GM18505 (cell line): ENCODE measurements around the gene GH1.
"Not testable (repeated sequence)": the region's sequence is repeated elsewhere in the genome, so short reads cannot be mapped to it uniquely, and the experiment has no call there.

Experiments used
- ATAC-seq: cut with Tn5 transposase; IDR thresholded peaks from one replicate; pipeline ENCODE4 v1.9.1; 2021; ENCODE audit not compliant: unreplicated experiment
- POLR2A ChIP-seq: IDR thresholded peaks from 4 replicates; pipeline ENCODE4 v1.6.1; 2011; ENCODE audit warnings: borderline replicate concordance; ENCODE audit not compliant: insufficient read depth, insufficient read length; ENCODE audit errors: extremely low read depth

The GH1 gene

DNA sequence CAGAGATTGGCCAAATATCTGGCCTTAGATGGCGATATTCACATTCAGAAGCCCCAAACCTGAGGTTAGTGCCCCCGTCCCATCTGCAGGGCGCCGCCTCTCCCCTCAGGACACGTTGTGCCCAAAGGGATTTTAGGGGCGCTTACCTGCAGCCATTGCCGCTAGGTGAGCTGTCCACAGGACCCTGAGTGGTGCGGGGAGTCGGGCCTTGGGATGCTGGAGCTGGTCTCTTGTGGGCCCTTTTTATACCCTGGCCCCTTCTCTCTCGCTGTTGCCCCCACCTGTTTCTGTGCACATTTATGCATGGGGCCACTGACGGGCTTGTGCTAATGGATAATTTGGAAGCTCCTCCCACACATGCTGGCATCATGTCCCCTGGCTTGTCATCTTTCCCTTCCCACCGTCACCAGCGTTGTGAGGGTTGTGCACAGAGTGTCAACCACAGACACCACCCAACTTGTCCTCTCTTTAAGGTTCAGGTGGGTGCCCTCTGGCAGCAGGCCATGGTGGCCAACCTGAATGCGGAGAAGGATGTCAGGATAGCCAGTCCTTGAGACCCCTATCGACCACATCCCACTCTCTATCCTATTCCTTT is 7.5 kb downstream of the GH1 start, which contains the start of gene CSHL1:
Gene CSHL1, minus strand, starts transcription at position 218 of the 595 bp plus-strand sequence. Its CDS starts 62 bp downstream, at position 156.
- no peak for ATAC-seq
- TF ChIP-seq POLR2A, result no peak

DNA sequence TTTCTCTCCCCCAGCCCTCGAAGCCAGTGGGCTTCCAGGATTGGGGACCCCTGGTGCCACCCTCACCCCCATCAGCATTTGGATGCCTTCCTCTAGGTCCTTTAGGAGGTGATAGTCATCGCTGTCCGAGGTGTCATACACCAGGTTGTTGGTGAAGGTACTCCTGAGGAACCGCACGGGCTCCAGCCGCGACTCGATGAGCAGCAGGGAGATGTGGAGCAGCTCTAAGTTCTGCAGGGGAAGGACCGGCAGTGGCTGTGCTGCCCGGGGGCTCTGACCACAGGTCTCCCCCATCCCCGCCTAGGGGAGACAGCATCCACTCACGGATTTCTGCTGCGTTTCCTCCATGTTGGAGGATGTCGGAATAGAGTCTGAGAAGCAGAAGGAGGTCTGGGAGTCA is 8.5 kb downstream of the GH1 start:
- no peak for ATAC-seq
- no peak for TF ChIP-seq POLR2A

DNA sequence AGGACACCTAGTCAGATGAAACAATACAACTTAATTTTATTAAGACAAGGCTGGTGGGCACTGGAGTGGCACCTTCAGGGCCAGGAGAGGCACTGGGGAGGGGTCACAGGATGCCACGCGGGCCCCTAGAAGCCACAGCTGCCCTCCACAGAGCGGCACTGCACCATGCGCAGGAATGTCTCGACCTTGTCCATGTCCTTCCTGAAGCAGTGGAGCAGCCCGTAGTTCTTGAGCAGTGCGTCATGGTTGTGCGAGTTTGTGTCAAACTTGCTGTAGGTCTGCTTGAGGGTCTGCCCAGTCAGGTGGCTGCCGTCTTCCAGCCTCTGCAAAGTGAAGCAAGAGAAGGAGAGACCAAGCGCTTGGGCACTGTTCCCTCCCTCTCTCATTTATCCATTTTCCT is 9.1 kb downstream of the GH1 start:
- ATAC-seq, result not testable (repeated sequence)

DNA sequence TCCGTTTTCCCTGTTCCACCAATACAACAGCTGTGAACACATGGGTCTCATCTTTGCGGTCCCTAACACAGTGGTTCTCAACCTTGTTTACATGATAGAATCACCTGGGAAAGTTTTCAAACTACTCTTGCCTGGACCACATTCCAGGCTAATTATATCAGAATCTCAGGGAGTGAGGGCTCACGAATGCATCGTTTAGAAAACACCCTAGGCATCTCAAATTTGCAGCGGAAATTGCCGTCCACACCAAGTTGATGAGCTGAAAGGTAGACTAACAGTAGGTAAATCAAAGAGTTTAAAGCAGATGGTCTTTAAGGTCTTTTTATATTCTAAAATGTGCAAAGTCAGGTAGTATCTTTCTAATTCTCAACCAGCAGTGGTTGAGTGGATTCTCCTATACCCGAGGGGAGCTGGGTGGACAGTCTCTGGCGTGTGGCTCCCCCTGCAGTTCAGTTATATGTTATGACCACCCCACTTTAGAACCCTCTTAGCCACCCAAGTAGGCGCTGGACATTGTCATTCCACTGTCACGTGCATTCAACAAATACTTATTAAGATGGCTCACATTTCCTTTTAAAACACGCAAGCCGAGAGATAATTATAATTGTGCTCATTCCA is 11.4 kb downstream of the GH1 start:
- not testable (repeated sequence) for ATAC-seq

DNA sequence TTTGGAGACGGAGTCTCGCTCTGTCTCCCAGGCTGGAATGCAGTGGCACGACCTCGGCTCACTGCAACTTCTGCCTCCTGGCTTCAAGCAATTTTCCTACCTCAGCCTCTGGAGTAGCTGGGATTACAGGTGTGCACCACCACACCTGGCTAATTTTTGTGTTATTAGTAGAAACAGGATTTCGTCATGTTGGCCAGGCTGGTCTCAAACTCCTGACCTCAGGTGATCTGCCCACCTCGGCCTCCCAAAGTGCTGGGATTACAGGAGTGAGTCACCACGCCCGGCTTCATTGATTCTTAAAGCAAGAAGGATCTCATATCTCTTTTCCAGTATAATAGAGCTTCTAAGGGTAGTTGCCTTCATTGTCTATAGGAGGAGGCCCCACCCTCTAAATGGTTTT is 13.8 kb downstream of the GH1 start:
- ATAC-seq, result not testable (repeated sequence)

DNA sequence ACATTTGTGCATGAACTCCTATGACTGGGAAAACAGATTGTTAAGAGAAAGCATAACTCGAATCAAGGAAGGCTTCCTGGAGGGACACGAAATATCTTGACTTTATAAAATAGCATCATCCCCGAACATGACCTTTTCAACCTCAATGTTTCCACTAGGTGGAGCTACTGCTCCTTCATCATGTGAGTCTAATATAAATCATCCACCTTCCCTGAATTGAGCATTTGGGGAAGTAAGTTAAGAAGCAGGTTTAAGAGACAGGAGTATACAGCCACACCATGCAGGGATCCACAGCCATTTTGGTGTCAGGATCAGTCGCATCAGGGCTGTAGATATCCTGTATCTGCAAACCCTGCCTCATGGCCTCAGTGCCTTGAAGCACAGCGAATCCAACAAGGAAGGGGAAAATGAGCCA is 14.8 kb downstream of the GH1 start:
- ATAC-seq, result not testable (repeated sequence)

DNA sequence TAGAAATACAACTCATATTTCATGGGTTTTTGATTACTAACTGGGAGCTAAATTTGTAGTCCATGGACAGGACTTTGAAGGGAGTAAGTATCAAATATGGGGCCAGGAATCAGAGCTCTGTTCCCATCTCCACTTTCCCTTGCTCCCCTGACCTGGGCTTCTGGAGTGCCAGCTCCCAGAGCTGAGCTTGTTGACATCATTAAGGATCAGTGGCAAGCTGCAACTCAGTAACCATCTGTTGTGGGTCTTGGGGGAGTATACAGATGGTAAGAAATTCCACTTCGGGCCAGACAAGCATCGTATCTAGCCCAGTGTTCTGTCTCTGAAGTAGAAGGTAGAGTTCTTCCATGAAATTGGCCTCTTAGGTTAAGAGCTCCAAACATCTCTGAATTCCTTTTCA is 16.7 kb downstream of the GH1 start:
- not testable (repeated sequence) for ATAC-seq

DNA sequence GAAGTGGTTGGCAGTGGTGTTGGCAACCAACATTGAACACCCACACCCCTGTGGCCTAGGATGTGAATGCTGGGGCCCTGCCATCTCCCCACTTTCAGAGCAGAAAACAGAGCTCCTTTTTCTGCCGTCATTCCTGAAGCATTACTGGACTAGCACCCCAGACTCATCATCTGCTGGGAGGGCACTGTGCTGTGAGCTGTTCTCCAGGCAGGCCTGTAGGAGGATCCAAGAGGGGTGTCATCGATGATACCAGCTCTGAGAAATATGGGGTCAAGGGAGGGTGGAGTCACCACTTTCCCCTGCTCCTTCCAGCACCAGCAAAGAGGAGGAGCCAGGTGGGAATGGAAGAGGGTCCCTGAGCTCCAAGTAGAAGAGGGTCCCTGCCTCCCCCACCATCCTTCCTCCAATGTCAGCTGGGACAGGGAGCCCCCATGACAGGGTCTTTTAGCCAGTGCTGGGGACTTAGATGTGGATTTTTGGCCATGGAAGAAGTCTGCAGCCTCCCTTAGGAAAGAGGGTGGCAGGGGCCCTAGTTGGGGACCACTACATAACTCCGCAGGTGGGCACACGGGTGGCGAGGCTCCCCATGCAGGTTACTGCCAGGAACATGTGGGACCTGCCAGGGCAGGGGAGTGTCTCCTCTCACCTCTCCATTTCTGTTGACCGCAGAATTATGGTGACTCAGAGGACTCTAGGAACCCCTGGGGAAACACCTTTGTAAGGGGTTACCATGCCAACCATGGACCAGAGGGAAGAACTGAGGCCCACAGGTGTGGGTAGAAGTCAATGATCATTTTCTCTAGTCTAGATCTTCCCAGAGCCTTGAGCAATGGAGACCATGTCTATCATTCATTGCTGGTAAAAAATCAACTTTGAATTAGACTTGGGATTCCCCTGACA is 19.5 kb downstream of the GH1 start:
- ATAC-seq, result not testable (repeated sequence)

DNA sequence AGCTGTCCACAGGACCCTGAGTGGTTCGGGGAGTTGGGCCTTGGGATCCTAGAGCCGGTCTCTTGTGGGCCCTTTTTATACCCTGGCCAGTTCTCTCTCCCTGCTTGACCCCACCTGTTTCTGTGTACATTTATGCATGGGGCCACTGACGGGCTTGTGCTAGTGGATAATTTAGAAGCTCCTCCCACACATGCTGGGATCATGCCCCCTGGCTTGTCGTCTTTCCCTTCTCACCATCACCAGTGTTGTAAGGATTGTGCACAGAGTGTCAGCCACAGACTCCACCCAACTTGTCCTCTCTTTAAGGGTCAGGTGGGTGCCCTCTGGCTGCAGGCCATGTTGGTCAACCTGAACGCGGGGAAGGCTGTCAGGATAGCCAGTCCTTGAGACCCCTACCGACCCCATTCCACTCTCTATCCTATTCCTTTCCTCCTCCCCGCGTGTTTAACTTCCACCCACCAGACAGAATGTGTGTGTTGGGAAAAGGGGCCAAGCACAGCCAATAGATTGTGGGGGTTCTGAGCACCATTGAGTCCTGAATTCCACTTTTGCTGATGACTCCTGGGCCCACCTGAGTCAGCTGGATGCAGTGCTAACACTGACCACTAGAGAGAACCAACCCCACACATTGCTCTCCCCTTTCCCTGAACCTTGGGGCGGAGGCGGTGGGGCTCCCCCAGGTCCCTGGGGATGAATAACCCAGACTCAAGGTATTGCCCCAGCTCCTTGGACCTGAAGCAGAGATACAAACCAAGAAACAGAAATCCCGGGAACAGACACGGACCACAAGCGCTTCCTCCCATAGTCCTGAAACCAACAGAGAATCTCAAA is 21.9 kb downstream of the GH1 start, which contains the start of gene CSH1:
Gene CSH1, minus strand, starts transcription at position 51 of the 831 bp plus-strand sequence. CDS start 63 bp downstream, outside the sequence.
- ATAC-seq, result not testable (repeated sequence)

DNA sequence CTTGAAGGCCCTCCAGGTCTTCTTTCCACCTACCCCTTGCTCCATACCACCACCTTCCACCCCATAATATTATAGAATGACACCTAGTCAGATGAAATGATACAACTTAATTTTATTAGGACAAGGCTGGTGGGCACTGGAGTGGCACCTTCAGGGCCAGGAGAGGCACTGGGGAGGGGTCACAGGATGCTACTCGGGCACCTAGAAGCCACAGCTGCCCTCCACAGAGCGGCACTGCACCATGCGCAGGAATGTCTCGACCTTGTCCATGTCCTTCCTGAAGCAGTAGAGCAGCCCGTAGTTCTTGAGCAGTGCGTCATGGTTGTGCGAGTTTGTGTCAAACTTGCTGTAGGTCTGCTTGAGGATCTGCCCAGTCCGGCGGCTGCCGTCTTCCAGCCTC is 23.8 kb downstream of the GH1 start:
- ATAC-seq, result not testable (repeated sequence)

DNA sequence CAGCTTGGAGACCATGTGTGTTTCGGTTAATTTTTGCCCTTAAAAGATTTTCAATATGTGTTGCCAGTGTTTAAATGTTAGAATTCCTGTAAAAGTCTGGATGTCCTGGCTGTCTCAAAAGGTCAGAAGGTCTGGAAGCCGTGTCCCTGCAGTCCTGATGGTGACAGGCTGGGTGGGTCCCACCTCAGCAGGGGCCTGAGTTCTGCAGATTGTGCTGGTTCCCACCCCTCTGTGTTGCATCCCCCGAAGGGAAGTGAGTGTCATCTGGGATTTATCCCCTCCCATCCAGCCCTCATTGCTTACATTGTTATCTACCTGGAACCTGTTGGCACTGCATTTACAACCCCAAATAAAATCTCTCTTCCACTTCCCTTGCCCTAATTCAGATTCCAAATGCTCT is 24.6 kb downstream of the GH1 start:
- ATAC-seq, result not testable (repeated sequence)

DNA sequence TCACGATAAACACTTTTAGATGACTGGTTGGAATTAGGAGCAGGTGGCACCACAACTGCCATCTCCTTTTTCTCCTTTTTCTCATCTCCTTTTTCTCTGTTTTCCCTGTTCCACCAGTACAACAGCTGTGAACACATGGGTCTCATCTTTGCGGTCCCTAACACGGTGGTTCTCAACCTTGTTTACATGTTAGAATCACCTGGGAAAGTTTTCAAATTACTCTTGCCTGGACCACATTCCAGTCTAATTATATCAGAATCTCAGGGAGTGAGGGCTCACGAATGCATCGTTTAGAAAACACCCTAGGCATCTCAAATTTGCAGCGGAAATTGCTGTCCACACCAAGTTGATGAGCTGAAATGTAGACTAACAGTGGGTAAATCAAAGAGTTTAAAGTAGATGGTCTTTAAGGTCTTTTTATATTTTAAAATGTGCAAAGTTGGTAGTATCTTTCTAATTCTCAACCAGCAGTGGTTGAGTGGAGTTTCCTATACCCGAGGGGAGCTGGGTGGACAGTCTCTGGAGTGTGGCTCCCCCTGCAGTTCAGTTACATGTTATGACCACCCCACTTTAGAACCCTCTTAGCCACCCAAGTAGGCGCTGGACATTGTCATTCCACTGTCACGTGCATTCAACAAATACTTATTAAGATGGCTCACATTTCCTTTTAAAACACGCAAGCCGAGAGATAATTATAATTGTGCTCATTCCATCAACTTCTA is 26.2 kb downstream of the GH1 start:
- not testable (repeated sequence) for ATAC-seq

DNA sequence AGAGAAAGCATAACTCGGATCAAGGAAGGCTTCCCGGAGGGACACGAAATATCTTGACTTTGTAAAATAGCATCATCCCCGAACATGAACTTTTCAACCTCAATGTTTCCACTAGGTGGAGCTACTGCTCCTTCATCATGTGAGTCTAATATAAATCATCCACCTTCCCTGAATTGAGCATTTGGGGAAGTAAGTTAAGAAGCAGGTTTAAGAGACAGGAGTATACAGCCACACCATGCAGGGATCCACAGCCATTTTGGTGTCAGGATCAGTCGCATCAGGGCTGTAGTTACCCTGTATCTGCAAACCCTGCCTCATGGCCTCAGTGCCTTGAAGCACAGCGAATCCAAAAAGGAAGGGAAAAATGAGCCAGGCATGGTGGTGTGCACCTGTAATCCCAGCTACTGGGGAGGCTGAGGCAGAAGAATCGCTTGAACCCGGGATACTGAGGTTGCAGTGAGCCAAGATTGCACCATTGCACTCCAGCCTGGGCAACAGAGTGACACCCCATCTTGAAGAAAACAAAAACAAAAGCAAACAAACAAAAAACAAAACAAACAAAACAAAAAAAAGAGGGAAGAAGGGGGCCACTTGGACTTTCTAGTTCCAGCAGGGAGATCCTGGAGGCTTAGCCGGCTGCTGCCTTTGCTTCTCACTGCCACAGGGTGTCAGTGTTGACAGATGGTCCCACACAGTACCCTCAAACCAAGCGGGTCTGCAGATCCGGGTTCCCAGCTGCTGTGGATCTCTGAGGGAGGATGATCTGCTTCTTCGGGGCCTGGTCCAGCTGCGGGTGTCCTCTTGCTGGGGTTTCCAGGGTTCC is 29.4 kb downstream of the GH1 start:
- ATAC-seq, result not testable (repeated sequence)

DNA sequence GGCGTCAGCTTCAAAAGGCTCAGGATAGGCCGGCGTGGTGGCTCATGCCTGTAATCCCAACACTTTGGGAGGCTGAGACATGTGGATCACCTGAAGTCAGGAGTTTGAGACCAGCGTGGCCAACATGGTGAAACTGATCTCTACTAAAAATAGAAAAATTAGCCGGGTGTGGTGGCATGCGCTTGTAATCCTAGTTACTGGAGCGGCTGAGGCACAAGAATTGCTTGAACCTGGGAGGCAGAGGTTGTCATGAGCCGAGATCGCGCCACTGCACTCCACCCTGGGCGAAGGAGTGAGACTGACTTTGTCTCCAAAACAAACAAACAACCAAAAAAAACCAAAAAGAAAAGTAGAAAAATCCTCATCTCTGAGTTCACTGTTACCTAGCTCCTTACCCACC is 33.5 kb downstream of the GH1 start:
- ATAC-seq, result not testable (repeated sequence)

DNA sequence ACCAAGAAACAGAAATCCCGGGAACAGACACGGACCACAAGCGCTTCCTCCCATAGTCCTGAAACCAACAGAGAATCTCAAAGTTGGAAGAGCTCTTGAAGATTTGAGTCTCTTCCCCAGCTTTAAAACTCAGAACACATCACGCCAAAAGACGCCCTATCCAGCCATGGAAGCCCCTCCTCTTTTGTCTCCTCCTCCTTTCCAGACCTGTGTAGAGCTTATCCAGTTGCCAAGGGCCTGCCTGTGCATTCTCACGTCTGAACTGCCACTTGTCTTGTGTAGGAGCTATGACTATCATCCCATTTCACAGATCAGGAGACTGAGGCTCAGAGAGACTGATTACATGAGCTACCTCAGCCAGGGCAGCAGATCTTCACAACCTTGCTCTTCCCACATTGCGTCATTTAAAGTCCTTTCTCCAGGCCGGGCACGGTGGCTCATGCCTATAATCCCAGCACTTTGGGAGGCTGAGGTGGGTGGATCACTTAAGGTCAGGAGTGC is 36.0 kb downstream of the GH1 start:
- not testable (repeated sequence) for ATAC-seq
